Heart left ventricle (tissue), 16 donors: ENCODE results near the gene RPP21. TPM values are rescaled to one million over a fixed set of nuclear protein-coding genes. Genes with fewer than 3 reads are reported as not detected.

Experiments
- ATAC-seq, 4 donors: fragments of 200-7000 bp; cut with Tn5 transposase; one replicate each; pipeline ENCODE4 v1.9.1; 2020 to 2022; ENCODE audit warnings: moderate library complexity in 4 of 4, mild to moderate bottlenecking in 3 of 4, moderate number of reproducible peaks in 1 of 4
- DNase-seq, 5 donors: peaks; one replicate each; pipeline ENCODE4 v3.0.0-alpha.2; 2020
- H3K27ac ChIP-seq, 12 donors: fragments of 200-600 bp; sonication (generic) in 4 of 12; one replicate each; pipeline versions ENCODE4 v1.5.0 to v1.8.0; 2016 to 2022; ENCODE audit warnings: mild to moderate bottlenecking in 2 of 12
- H3K27me3 ChIP-seq, 9 donors: fragments of 200-600 bp; sonication (generic) in 2 of 9; one replicate each; pipeline versions ENCODE4 v1.5.1 to v1.8.0; 2016 to 2022; ENCODE audit warnings: mild to moderate bottlenecking in 3 of 9
- H3K36me3 ChIP-seq, 9 donors: fragments of 200-600 bp; sonication (generic) in 2 of 9; one replicate each; pipeline versions ENCODE4 v1.5.0 to v1.8.0; 2018 to 2022; ENCODE audit warnings: mild to moderate bottlenecking in 2 of 9
- H3K4me1 ChIP-seq, 12 donors: fragments of 200-600 bp; sonication (generic) in 4 of 12; one replicate each; pipeline versions ENCODE4 v1.5.0 to v1.8.0; 2016 to 2022; ENCODE audit warnings: mild to moderate bottlenecking in 3 of 12
- H3K4me3 ChIP-seq, 12 donors: fragments of 200-600 bp; sonication (generic) in 4 of 12; one replicate each; pipeline versions ENCODE4 v1.5.0 to v1.8.0; 2017 to 2022; ENCODE audit warnings: mild to moderate bottlenecking in 9 of 12, moderate library complexity in 4 of 12
- H3K9me3 ChIP-seq, 12 donors: fragments of 200-600 bp; sonication (generic) in 4 of 12; one replicate each; pipeline versions ENCODE4 v1.5.0 to v1.8.0; 2016 to 2022; ENCODE audit warnings: mild to moderate bottlenecking in 1 of 12
- POLR2A ChIP-seq, 2 donors: fragments of 450-650 bp; IDR thresholded peaks; one replicate each; pipeline ENCODE4 v1.6.1; 2017; ENCODE audit warnings: antibody characterized with exemption in 2 of 2, mild to moderate bottlenecking in 2 of 2, moderate library complexity in 2 of 2
- WGBS, 4 donors: extraction: QIAGEN DNeasy Blood & Tissue Kit in 2 of 4; methylation state at CpG; one replicate each; pipeline versions ENCODE4 v1.1.5 to v1.1.7; 2013 to 2018; 5-methylcytosine and 5-hydroxymethylcytosine counted together
- intact Hi-C, 10 donors: fragments of 100-400 bp; cut with DNase I; formaldehyde crosslinking; loops; one replicate each; pipeline versions ENCODE4 v1.11.1 to v1.14.2; 2022
- polyA plus RNA-seq, 2 donors: library from polyadenylated mRNA; stranded (reverse); fragments of 200-250 nt; gene quantifications; one replicate each; pipeline ENCODE4 v1.2.3, GENCODE V29; 2013
- total RNA-seq, 9 donors: library from RNA; depleted of rRNA in 2 of 9; stranded (reverse); fragments of >200 nt in 2 of 9; fragmentation: NEBNext Ultra II Directional in 3 of 9; extraction: Animal tissue kit (Norgen Biotek cat#: 25700) in 3 of 9; gene quantifications; one replicate each; pipeline versions ENCODE4 v1.1.0 to v1.2.4, GENCODE V29; 2016 to 2023
- TF ChIP-seq, protein P1 (sequence below), 12 donors: fragments of 200-600 bp; sonication (generic) in 4 of 12; IDR thresholded peaks; one replicate each; pipeline versions ENCODE4 v1.5.0 to v1.8.0; 2018 to 2022; ENCODE audit warnings: antibody characterized with exemption in 12 of 12, mild to moderate bottlenecking in 5 of 12
- donor health status: ischemic (EF 13 %, LVEDD 7.1; RV severe dilation, severe dysfunction).
- donor health status: healthy with polysubstance abuse.
- donor health status: DM: no; HTN: yes; CAD: no.
- donor health status: DM: no; HTN: no; CAD: no.
- donor health status: ischemic (EF 25% LVEDD 6.9; RV normal size, moderate dysfunction).
- donor health status: ischemic (EF 25% LVEDD 5.7; RV mildly dilated, moderate dysfunction).
- donor health status: healthy.
- donor health status: DM: yes; HTN: yes; CAD: no.
- donor health status: ischemic (EF 35%, LVEDD 5.7; RV mildly dilated, moderate dysfunction).
- donor health status: nonischemic (EF 11% LVEDD 7.7; RV severe dilation, severe dysfunction).
- donor health status: DM: yes; HTN: yes; CAD: no.
- donor health status: PGD.
- donor health status: ischemic (EF 29% LVEDD 5.4; RV normal size, mild dysfunction).
- donor health status: nonischemic (EF 23%, LVEDD 6.1; RV moderate dilation, normal function).

RPP21 gene
- total and polyA plus RNA-seq, 11 donors: 17.3 to 88.9 (median 30.7) TPM

GRCh38 chr6:30386166-30386565 lies 41.2 kb downstream of the RPP21 start:
- intact Hi-C loops: no loop called here
- ATAC-seq (no peak), DNase-seq (no peak)
- Histone ChIP-seq H3K9me3 (no peaks in the 10 kb centered on the region), H3K27ac (no peak overlapping the region), H3K27me3 (peaks cover 0 to 93% (median 23%) of the 10 kb centered on the region in 9 donors), H3K4me1 (no peaks in the 10 kb centered on the region), H3K36me3 (no peaks in the 10 kb centered on the region), H3K4me3 (no peak overlapping the region)
- no peak for TF ChIP-seq POLR2A (IDR thresholded peaks at IDR 0.05)
- TF ChIP-seq, protein P1, sequence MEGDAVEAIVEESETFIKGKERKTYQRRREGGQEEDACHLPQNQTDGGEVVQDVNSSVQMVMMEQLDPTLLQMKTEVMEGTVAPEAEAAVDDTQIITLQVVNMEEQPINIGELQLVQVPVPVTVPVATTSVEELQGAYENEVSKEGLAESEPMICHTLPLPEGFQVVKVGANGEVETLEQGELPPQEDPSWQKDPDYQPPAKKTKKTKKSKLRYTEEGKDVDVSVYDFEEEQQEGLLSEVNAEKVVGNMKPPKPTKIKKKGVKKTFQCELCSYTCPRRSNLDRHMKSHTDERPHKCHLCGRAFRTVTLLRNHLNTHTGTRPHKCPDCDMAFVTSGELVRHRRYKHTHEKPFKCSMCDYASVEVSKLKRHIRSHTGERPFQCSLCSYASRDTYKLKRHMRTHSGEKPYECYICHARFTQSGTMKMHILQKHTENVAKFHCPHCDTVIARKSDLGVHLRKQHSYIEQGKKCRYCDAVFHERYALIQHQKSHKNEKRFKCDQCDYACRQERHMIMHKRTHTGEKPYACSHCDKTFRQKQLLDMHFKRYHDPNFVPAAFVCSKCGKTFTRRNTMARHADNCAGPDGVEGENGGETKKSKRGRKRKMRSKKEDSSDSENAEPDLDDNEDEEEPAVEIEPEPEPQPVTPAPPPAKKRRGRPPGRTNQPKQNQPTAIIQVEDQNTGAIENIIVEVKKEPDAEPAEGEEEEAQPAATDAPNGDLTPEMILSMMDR (IDR thresholded peaks at IDR 0.05): no peak
- 42 to 50% (median 43%) methylated on average over 3 of the region's 3 CpGs for WGBS, 4 donors

- TF ChIP-seq, protein P1 (IDR thresholded peaks at IDR 0.05): no peak
- Histone ChIP-seq H3K27me3 (peaks cover 0 to 93% (median 15%) of the 10 kb centered on the region in 9 donors), H3K9me3 (no peaks in the 10 kb centered on the region), H3K36me3 (no peaks in the 10 kb centered on the region), H3K4me1 (no peaks in the 10 kb centered on the region), H3K27ac (no peak overlapping the region), H3K4me3 (no peak overlapping the region)
- DNase-seq: no peak
- no peak for ATAC-seq
- intact Hi-C loops: loop anchor here in 1 of 10 donors (10.0 kb wide), 1 partner anchor 176 kb away; the partner anchor contains the start of gene TRIM26
- WGBS, 4 donors: 53 to 68% (median 63%) methylated on average over 3 of the region's 3 CpGs
These were observed 46.3 kb downstream of the RPP21 start for GRCh38 chr6:30391240-30391639.

DNA sequence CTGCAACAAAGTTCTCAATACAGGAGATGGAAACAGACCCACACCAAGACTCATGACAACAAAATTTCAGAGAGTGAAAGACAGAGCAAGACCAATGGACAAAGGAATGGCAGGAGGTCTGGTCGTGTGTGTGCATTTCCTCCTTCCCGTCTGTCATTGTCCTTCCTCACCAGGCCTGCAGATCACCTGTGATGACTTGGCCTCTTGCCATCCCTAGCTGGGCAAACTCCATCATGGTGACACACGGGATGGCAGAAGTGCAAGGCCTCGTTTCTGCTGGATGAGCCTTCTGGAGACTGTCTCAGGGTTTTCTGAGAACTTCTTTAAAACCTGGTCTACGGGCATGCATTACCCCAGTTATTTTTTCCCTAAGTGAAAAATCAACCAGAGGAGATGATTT lies 49.2 kb downstream of the RPP21 start:
- Histone ChIP-seq H3K9me3 (no peaks in the 10 kb centered on the region), H3K27ac (no peak overlapping the region), H3K36me3 (no peaks in the 10 kb centered on the region), H3K27me3 (peaks cover 0 to 72% (median 15%) of the 10 kb centered on the region in 9 donors), H3K4me3 (no peak overlapping the region), H3K4me1 (no peaks in the 10 kb centered on the region)
- ATAC-seq (no peak), DNase-seq (no peak)
- whole genome bisulfite sequencing, 4 donors: 28 to 47% (median 42%) methylated on average over 5 of the region's 5 CpGs
- intact Hi-C loops: loop anchor here in 1 of 10 donors (10.0 kb wide), 1 partner anchor 179 kb away; the partner anchor contains the start of gene TRIM26
- TF ChIP-seq, protein P1 (IDR thresholded peaks at IDR 0.05): no peak
- TF ChIP-seq POLR2A (IDR thresholded peaks at IDR 0.05): no peak

Other genes starting within 250 kb of the RPP21 start
- gene TRIM31, start 232.1 kb upstream of the RPP21 start, total RNA-seq: not detected
- gene TRIM31, start 232.1 kb upstream of the RPP21 start, polyA plus RNA-seq: not detected
- not detected for gene TRIM40, start 209.0 kb upstream of the RPP21 start, total RNA-seq
- gene TRIM40, start 209.0 kb upstream of the RPP21 start, polyA plus RNA-seq: not detected
- not detected for gene TRIM10, start 183.9 kb upstream of the RPP21 start, total RNA-seq
- not detected for gene TRIM10, start 183.9 kb upstream of the RPP21 start, polyA plus RNA-seq
- not detected for gene TRIM15, start 181.6 kb upstream of the RPP21 start, total RNA-seq
- not detected for gene TRIM15, start 181.6 kb upstream of the RPP21 start, polyA plus RNA-seq
- 10 to 100 TPM; 19.1 to 37.4 (median 24.5) TPM for gene TRIM26, start 131.8 kb upstream of the RPP21 start, total RNA-seq
- gene TRIM26, start 131.8 kb upstream of the RPP21 start, polyA plus RNA-seq: 10 to 100 TPM; 15.1 to 31.8 TPM
- gene TRIM39, start 18.2 kb upstream of the RPP21 start, total RNA-seq: 10 to 100 TPM in 2 of 9 donors, 1 to 10 TPM in 7; 6.4 to 12.1 (median 8.4) TPM
- gene TRIM39, start 18.2 kb upstream of the RPP21 start, polyA plus RNA-seq: 1 to 10 TPM; 5.1 to 9.6 TPM
- 100 to 1,000 TPM in 8 of 9 donors, 10 to 100 TPM in 1; 96.1 to 560 (median 162) TPM for gene HLA-E, start 144.4 kb downstream of the RPP21 start, total RNA-seq
- 100 to 1,000 TPM; 160 to 200 TPM for gene HLA-E, start 144.4 kb downstream of the RPP21 start, polyA plus RNA-seq
- gene GNL1, start 211.3 kb downstream of the RPP21 start, total RNA-seq: 10 to 100 TPM in 8 of 9 donors, 1 to 10 TPM in 1; 9.1 to 32.4 (median 17.4) TPM
- gene GNL1, start 211.3 kb downstream of the RPP21 start, polyA plus RNA-seq: 10 to 100 TPM; 17.7 to 33.5 TPM
- gene PRR3, start 212.1 kb downstream of the RPP21 start, total RNA-seq: 1 to 10 TPM; 1.9 to 4.5 (median 2.9) TPM
- gene PRR3, start 212.1 kb downstream of the RPP21 start, polyA plus RNA-seq: 1 to 10 TPM; 3.4 to 3.6 TPM
- 10 to 100 TPM; 35.1 to 49.0 (median 39.8) TPM for gene ABCF1, start 226.3 kb downstream of the RPP21 start, total RNA-seq
- 10 to 100 TPM; 28.0 to 76.8 TPM for gene ABCF1, start 226.3 kb downstream of the RPP21 start, polyA plus RNA-seq